GM18517 (cell line): ENCODE data around the gene PSMA7.

ENCODE experiments used
- ATAC-seq: cut with Tn5 transposase; IDR thresholded peaks from one replicate; pipeline ENCODE4 v1.9.1; 2021; ENCODE audit warnings: mild to moderate bottlenecking, moderate library complexity; ENCODE audit not compliant: unreplicated experiment

PSMA7 gene

DNA sequence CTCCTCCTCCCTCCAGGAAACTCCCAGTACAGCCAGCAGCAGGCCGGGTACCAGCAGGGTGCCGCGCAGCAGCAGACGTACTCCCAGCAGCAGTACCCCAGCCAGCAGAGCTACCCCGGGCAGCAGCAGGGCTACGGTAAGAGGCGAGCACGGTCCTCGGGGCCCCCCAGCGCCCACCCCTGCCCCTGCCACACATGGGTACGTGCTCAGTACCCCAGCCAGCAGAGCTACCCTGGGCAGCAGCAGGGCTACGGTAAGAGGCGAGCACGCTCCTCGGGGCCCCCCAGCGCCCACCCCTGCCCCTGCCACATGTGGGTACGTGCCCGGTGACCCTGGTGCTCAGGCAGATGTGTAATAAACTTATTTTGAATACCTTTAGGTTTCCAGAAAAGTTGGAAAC lies 29.5 kb upstream of the PSMA7 start:
- ATAC-seq: no peak

GRCh38 chr20:62171245-62171644 lies 28.1 kb upstream of the PSMA7 start:
- no peak for ATAC-seq

DNA sequence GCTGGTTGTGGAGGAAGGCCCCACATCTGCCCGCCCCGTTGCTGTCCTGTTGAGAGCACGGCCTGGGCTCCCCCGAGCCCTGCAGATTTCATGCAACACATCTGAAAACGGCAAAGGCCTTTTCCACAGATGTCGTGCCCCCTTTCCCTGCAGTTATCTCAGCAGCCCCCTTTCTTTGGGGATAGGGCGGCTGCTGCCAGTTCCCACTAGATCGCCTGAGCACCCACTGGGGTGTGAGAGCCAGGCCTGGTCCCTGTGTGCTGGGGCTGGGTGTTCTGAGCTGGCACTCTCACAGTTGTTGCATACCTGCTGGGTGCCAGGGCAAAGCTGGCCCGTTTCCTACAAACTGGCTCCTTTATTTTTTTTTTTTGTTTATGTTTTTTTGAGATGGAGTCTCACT lies 27.3 kb upstream of the PSMA7 start:
- no peak for ATAC-seq

DNA sequence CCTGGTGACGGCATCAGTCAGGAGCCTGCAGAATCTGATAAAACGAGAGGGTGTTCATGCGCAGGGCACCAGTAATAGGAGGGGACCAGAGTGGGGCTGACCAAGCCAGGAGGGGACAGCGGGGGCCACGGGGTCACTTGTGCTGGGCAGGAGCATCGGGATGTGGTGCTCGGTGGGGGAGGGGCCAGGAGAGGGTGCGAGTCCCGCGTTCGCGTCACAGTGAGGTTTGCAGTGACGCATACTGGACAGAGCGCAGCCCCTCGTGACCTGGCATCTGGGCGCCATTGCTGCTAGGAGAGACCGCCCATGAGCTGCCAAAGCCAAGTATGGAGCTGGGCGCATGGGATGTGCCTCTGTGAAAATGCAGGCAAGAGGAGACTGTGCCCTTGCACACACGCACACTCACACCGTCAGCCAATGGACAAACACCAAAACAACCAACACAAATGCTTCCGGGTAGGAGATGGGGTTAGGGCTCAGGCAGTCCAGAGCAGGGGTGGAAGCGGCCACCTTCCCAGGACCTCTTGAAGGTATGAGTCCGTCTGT lies 25.8 kb upstream of the PSMA7 start:
- no peak for ATAC-seq

- no peak for ATAC-seq
These were observed 24.9 kb upstream of the PSMA7 start for GRCh38 chr20:62168061-62168460.

DNA sequence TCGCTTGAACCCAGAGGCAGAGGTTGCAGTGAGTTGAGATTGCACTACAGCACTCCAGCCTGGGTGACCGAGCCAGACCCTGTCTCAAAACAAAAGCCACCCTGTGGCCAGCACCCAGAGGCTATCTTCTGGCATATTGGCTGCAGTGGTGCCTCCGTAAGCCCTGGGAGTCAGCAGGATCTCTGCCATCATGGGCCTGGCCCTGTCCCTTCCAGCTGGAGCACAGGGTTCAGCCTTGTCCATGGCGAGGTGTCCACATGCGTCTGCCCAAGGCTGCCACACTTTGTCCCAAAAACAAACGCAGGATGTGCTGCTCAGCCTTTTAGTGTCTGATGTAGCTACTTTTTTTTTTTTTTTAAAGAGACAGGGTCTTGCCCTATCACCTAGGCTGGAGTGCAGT lies 24.3 kb upstream of the PSMA7 start:
- ATAC-seq: no peak

DNA sequence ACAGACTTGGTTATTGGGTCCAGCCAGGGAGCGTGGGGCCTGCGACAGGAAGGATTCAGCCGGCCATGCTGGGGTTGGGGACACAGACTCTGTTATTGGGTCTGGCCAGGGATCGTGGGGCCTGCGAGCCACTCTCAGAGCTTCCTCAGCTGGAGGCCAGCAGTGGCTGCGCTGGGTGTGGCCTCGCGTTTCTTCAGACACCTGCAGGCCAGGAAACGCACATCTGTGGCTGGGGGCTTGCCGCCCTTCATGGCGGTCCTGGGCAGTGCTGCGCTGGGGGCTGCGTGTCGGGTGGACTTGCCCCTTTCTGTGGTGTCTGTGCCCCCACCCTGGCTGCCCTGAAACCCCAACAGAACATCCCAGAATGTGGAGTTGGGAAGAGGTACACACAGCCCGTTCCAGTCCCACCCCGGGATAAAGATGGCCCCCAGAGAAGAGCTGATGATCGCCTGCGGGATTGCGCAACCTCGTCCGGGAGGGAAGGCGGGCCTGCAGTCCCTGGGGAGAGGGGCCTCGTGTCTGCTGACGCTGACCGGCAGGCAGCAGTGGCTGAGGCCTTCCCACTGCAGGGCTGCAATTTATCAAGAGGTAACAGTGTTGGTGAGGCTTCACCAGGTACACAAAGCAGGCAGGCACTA lies 22.7 kb upstream of the PSMA7 start:
- no peak for ATAC-seq

GRCh38 chr20:62164879-62165761 lies 21.9 kb upstream of the PSMA7 start:
- no peak for ATAC-seq

GRCh38 chr20:62163986-62164762 lies 21.0 kb upstream of the PSMA7 start:
- no peak for ATAC-seq

DNA sequence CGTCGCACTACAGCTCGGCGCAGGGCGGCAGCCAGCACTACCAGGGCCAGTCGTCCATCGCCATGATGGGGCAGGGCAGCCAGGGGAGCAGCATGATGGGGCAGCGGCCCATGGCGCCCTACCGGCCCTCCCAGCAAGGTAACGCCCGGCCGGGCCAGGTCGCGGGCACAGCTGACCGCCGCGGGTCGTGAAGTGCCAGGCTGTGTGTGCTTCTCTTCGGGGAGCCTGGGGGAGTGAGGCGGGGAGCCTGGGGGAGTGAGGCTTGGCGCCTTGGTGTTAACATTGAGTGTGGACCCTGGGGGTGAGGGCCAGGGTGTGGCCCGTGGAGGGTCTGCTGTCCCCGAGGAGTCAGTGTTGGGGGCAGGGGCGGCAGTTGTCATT lies 20.3 kb upstream of the PSMA7 start:
- no peak for ATAC-seq

DNA sequence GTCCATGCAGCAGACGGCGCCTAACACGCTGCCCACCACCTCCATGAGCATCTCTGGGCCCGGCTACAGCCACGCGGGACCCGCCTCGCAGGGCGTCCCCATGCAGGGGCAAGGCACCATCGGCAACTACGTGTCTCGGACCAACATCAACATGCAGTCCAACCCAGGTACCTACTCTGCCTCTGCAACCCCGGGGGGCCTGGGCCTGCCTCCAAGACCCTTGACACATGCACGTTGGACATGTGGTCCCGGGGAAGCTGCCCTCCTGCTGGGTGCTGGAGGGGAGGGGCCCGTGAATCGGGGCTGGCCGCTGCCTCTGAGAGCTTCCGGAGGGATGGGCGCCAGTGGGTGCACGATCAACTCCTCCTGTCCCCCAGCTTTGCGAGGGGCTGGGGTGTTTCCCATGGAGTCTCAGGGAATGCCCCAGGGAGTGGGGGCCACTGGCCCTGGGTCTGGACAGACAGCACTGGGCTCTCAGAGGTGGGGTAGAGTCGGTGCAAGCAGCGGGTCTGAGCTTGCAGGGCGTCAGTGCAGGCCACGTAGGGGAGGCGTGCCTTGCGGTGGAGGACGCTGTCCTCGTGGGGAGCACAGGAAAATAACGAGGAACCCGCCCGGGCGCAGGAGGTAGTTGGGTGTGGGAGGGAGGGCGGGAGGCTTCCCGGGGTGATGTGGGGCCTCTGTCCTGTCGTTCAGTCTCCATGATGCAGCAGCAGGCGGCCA lies 19.7 kb upstream of the PSMA7 start:
- ATAC-seq: no peak

DNA sequence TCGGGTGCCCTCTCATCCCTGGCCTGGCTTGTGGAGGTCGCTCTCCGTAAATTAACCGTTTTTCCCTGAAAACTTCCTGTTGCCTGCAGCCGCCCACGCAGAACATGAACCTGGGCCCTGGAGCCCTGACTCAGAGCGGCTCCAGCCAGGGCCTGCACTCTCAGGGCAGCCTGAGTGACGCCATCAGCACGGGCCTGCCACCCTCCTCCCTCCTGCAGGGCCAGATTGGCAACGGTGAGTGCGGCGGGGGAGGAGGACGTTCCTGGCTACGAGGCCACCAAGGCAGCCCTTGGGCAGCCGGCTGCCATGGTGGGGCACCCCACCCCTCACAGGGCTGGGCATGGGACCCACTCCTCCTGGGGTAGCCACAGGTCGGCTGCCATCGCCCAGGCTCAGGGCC lies 18.2 kb upstream of the PSMA7 start:
- no peak for ATAC-seq

GRCh38 chr20:62160876-62161275 lies 17.7 kb upstream of the PSMA7 start:
- ATAC-seq: no peak

DNA sequence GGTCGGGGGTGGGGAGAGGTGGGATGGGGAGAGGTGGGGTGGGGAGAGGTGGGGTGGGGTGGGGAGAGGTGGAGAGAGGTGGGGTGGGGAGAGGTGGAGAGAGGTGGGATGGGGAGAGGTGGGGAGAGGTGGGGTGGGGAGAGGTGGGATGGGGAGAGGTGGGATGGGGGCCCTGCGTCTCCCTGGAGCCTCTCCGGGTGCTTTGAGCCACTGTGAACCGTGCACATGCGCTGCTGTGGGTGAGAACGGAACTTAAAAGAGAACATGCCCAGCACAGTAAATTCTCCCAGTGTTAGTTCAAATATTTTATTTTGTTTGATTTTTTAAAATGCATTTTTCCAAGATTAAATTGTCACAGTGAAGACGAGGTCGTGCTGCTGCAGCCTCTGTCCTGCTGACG lies 17.1 kb upstream of the PSMA7 start:
- no peak for ATAC-seq

DNA sequence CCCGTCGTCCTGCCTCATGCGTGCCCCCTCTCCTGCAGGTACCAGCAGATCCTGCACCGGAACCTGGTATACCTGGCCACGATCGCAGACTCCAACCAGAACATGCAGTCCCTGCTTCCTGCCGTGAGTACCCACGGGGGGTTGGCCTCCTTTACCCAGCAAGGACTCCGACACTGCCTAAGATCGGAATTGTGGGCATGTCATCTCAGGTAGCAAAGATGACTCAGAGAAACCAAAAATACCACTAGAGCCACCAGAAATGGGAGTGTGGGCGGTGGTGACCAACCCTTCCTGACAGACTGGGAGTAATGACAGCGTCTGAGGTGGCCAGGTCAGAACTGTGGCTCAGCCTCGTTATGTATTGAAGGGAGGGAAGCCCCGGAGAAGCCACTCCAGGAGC lies 16.6 kb upstream of the PSMA7 start:
- no peak for ATAC-seq

DNA sequence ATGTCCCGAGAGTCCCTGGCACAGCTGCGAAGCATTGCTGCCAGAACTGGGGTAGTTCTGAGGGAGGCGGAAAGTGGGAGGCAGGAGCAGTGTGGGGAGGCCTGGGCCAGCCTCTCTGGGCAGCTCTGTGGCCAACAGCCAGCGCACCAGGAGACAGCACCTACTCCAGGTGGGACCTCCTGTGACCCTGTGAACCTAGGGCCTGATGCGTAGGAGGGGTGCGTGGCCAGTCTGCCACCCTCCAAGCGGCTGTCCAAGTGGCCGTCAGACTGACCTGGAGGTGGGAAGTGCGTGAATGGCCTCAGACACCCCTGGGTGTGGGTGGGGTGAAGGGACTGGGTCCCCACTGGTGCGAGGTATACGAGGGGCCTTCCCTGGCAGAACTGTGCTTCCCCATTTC lies 15.9 kb upstream of the PSMA7 start:
- ATAC-seq: no peak

- no peak for ATAC-seq
These were observed 15.3 kb upstream of the PSMA7 start for GRCh38 chr20:62158541-62158940.

DNA sequence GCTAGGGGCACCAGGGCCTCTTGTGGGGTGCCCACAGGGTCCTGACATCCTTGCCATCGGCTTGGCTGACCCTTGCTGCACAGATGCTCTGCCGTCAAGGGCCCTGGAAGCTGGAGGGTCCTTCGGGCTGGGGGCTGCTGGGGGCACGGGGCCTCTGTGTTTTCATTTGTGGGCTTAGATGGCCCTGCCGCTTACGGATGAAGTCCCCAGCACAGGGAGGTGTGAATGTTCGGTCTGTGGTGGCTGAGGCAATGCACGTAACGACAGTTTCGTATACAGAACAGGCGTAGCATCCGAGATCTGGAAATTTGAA lies 14.8 kb upstream of the PSMA7 start:
- ATAC-seq: no peak

DNA sequence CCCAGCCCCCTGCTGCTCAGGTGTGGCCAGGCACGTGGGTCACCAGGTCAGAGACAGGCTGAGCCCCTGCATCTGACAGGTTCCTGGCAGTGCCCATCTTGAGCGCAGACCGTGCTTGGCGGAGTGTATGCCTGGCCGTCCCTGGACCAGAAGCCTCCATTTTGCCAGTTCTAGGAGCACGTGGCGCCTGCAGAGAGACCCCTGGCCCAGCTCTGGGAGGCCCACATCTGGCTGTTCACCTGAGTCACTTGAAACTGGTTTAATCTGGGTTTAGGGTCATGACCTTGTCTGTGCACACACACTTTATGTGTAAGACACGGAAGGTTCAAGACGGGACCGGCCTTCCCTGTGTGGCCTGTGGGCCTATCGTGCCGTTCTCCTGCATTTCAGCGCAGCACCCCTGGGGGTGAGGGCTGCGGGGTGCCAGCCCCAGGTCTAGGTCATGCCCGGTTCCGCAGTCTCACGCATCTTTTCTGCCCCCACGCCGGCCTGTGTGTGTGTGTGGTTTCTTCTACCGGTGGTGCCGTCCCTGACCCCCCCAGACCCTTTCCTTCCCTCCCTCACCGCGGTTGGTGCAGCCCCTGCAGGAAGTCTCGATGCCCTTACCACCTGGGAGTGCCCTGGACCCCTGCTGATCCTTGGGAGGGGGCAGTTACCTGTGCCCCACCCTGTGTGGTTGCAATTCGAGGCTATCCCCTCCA lies 14.3 kb upstream of the PSMA7 start:
- no peak for ATAC-seq

GRCh38 chr20:62156592-62157386 lies 13.6 kb upstream of the PSMA7 start:
- no peak for ATAC-seq
